GM12801 (cell line): ENCODE results near the gene DACH1.

ENCODE experiments used
- CTCF ChIP-seq: IDR thresholded peaks from one replicate; pipeline ENCODE4 v1.5.1; 2011; ENCODE audit warnings: control low read depth; ENCODE audit not compliant: insufficient read length; ENCODE audit errors: extremely low read depth

The DACH1 gene

GRCh38 chr13:71577127-71577526 lies 289.9 kb downstream of the DACH1 start:
- no peak for TF ChIP-seq CTCF

- TF ChIP-seq CTCF, result no peak
Measured at GRCh38 chr13:71576571-71576970, 290.4 kb downstream of the DACH1 start.

- TF ChIP-seq CTCF, result no peak
Measured at GRCh38 chr13:71546881-71547280, 320.1 kb downstream of the DACH1 start.

GRCh38 chr13:71540098-71540497 lies 326.9 kb downstream of the DACH1 start:
- TF ChIP-seq CTCF, result no peak

GRCh38 chr13:71536201-71536600 lies 330.8 kb downstream of the DACH1 start:
- no peak for TF ChIP-seq CTCF

- TF ChIP-seq CTCF, result no peak
Measured at GRCh38 chr13:71524613-71525304, 342.2 kb downstream of the DACH1 start.

GRCh38 chr13:71524245-71524612 lies 342.8 kb downstream of the DACH1 start:
- TF ChIP-seq CTCF, result no peak
